ENCODE measurements around the gene CAP2. TPM values are rescaled to one million over a fixed set of nuclear protein-coding genes. Genes with fewer than 3 reads are reported as not detected.

Gene CAP2
- total RNA-seq, 1 experiment from 2014 or later, result 11.5 TPM

DNA sequence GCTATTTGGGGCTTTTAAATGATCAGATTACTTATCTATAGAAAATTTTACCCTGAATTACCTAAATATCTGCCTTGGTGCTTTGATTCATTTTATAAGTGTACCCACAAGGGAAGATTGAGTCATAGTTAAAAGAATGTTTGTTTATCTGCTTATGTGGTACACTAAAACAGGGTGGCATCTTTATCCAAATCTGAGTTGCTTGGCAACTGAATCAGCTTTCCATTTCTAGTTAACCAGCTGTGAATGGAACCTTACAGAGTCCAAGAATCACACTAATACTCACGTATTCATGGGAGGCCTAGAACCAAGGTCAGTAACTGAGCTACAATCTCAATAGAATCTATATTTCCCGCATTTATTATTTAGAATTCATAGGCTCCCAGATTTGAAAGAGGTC lies 44.0 kb upstream of the CAP2 start:
- Histone ChIP-seq H2AFZ (ENCODE audit: low read length) (no peak overlapping the region), H3K23ac (ENCODE audit: insufficient read length, low read depth, low read length) (no peak overlapping the region), H3K4me2 (ENCODE audit: insufficient read depth, insufficient read length, low read length) (no peak overlapping the region), H4K5ac (ENCODE audit: insufficient read length, low read depth, low read length) (no peak overlapping the region), H2BK5ac (ENCODE audit: insufficient read length, low read length) (no peak overlapping the region), H3K79me2 (ENCODE audit: insufficient read depth, low read length) (no peaks in the 10 kb centered on the region), H3K23me2 (ENCODE audit: insufficient read length, low read depth, low read length, poor library complexity, severe bottlenecking) (no peaks in the 10 kb centered on the region), H3K4me1 (ENCODE audit: insufficient read depth, low read length) (no peaks in the 10 kb centered on the region), H3K14ac (ENCODE audit: insufficient read depth, low read length) (no peak overlapping the region), H2BK20ac (ENCODE audit: low read depth, low read length, poor library complexity, severe bottlenecking) (no peak overlapping the region), H3K9ac (ENCODE audit: extremely low read depth, insufficient read length, low read length) (no peak overlapping the region), H2BK12ac (ENCODE audit: insufficient read length, low read depth, low read length) (no peak overlapping the region), H4K91ac (ENCODE audit: insufficient read length, low read depth, low read length) (no peak overlapping the region), H2BK120ac (ENCODE audit: low read depth, low read length, poor library complexity, severe bottlenecking) (no peak overlapping the region), H2AK5ac (ENCODE audit: insufficient read length, low read length) (no peak overlapping the region), H3K9me3 (ENCODE audit: control insufficient read depth, low read depth, low read length) (no peaks in the 10 kb centered on the region), H4K8ac (replicated peaks; ENCODE audit: insufficient read length, low read depth, low read length) (no peak overlapping the region), H3K56ac (ENCODE audit: insufficient read length, low read depth, low read length) (no peak overlapping the region), H3K27me3 (ENCODE audit: insufficient read depth, low read length) (no peaks in the 10 kb centered on the region), H4K20me1 (ENCODE audit: control insufficient read depth, insufficient read depth, insufficient read length) (no peaks in the 10 kb centered on the region), H3K4ac (ENCODE audit: low read depth, low read length) (no peak overlapping the region), H3K18ac (ENCODE audit: insufficient read length, low read depth, low read length) (no peak overlapping the region), H3T11ph (ENCODE audit: low read length) (no peak overlapping the region), H2BK15ac (ENCODE audit: low read depth, low read length) (no peak overlapping the region), H3K79me1 (ENCODE audit: insufficient read depth, low read depth, low read length, poor library complexity, severe bottlenecking) (no peaks in the 10 kb centered on the region), H3K27ac (ENCODE audit: insufficient read length, low read depth, low read length) (no peak overlapping the region)
- Mint-ChIP-seq H3K27me3 (ENCODE audit: low read depth) (no peaks in the 10 kb centered on the region; the same call in 1 of the 2 replicates), H3K27ac (no peak overlapping the region), H3K36me3 (ENCODE audit: insufficient read depth in 1 of 3, low read depth in 3 of 3) (no peaks in the 10 kb centered on the region), H3K9me3 (no peaks in the 10 kb centered on the region), H3K4me3 (no peak overlapping the region), H3K4me1 (no peaks in the 10 kb centered on the region)
- DNase-seq, result no peak
- WGBS (ENCODE audit: extremely low coverage, insufficient read length, low lambda C conversion rate), result no CpG with 5 or more reads among the region's 2 CpGs
- TF ChIP-seq CTCF (conservative IDR thresholded peaks at IDR 0.05), result no peak
